ENCODE results near the gene MGME1. TPM values are rescaled to one million over a fixed set of nuclear protein-coding genes. Genes with fewer than 3 reads are reported as not detected.

MGME1 gene
- total RNA-seq, 5 donors from 2014 or later (not counting 1 experiment from before 2014, with no cell fraction given) = 7.3 to 15.0 (median 12.8) TPM

DNA sequence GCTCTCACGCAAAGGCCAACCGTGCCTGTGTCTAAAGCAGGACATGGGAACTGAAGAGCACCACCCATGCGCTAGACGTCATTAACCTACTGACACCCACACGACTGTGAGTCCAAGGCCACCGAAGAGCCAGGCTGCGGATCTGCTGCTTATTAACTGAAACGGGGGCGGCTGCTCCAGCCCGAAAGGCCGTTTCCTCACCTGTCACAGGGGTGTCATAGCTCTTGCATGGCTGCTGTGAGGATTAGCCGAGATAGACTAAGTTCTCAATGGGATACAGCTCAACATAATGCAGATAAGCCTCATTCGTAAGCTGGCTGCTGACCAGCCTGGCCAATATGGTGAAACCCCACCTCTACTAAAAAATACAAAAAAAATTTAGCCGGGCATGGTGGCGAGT, 62.2 kb downstream of the MGME1 start:
- 92% methylated on average over 10 of the region's 15 CpGs for WGBS (ENCODE audit: insufficient coverage)
- no peaks in the 10 kb centered on the region for H3K9me3 ChIP-seq
- no peak overlapping the region for H3K27ac ChIP-seq (ENCODE audit: low read length)
- POLR2A ChIA-PET = no interaction called here
- no peaks in the 10 kb centered on the region for H3K36me3 ChIP-seq (ENCODE audit: control insufficient read depth in 2 of 2, extremely low read depth in 1 of 2, insufficient read depth in 1 of 2, low read length in 1 of 2)
- DNase-seq = no peak
- H3K9me3 Mint-ChIP-seq = no peaks in the 10 kb centered on the region
- H3K36me3 Mint-ChIP-seq = no peaks in the 10 kb centered on the region
- no peak overlapping the region for H3K4me3 ChIP-seq (ENCODE audit: control insufficient read depth in 1 of 2, extremely low read depth in 1 of 2, low read length in 1 of 2)
- no peaks in the 10 kb centered on the region for H3K4me1 ChIP-seq (ENCODE audit: control insufficient read depth in 1 of 2, extremely low read depth in 1 of 2, insufficient read depth in 2 of 2, low read length in 2 of 2)
- no peak overlapping the region for H3K27ac Mint-ChIP-seq
- no peak for ATAC-seq (replicated peaks in 1 of 4)
- H3K27me3 ChIP-seq (replicated peaks in 1 of 2; ENCODE audit: control insufficient read depth in 2 of 2, extremely low read depth in 1 of 2, insufficient read depth in 2 of 2, low read length in 1 of 2) = peaks cover 0 to 18% of the 10 kb centered on the region in 2 experiments
- H3K4me3 Mint-ChIP-seq = no peak overlapping the region
- CTCF ChIA-PET = no interaction called here
- peaks cover 6 to 15% of the 10 kb centered on the region in 2 donors for H3K27me3 Mint-ChIP-seq
- H3K4me1 Mint-ChIP-seq = no peaks in the 10 kb centered on the region

GRCh38 chr20:18031888-18032509, 63.2 kb downstream of the MGME1 start:
- Histone ChIP-seq H3K36me3 (ENCODE audit: control insufficient read depth in 2 of 2, extremely low read depth in 1 of 2, insufficient read depth in 1 of 2, low read length in 1 of 2) (no peaks in the 10 kb centered on the region), H3K27me3 (replicated peaks in 1 of 2; ENCODE audit: control insufficient read depth in 2 of 2, extremely low read depth in 1 of 2, insufficient read depth in 2 of 2, low read length in 1 of 2) (peaks cover 0 to 18% of the 10 kb centered on the region in 2 experiments), H3K9me3 (no peaks in the 10 kb centered on the region), H3K4me1 (ENCODE audit: control insufficient read depth in 1 of 2, extremely low read depth in 1 of 2, insufficient read depth in 2 of 2, low read length in 2 of 2) (no peaks in the 10 kb centered on the region), H3K27ac (ENCODE audit: low read length) (no peak overlapping the region), H3K4me3 (ENCODE audit: control insufficient read depth in 1 of 2, extremely low read depth in 1 of 2, low read length in 1 of 2) (no peak overlapping the region)
- no peak for ATAC-seq (replicated peaks in 1 of 4)
- no peaks in the 10 kb centered on the region for H3K36me3 Mint-ChIP-seq
- DNase-seq = no peak
- no peak overlapping the region for H3K4me3 Mint-ChIP-seq
- ChIA-PET CTCF (no interaction called here), POLR2A (no interaction called here)
- WGBS (ENCODE audit: insufficient coverage) = 82% methylated on average over 1 of the region's 7 CpGs
- H3K27ac Mint-ChIP-seq = no peak overlapping the region
- no peaks in the 10 kb centered on the region for H3K4me1 Mint-ChIP-seq
- H3K27me3 Mint-ChIP-seq = peaks cover 6 to 15% of the 10 kb centered on the region in 2 donors
- H3K9me3 Mint-ChIP-seq = no peaks in the 10 kb centered on the region

GRCh38 chr20:18032977-18033892, 64.4 kb downstream of the MGME1 start:
- no peak overlapping the region for H3K4me3 Mint-ChIP-seq
- no peaks in the 10 kb centered on the region for H3K4me1 Mint-ChIP-seq
- Histone ChIP-seq H3K27me3 (replicated peaks in 1 of 2; ENCODE audit: control insufficient read depth in 2 of 2, extremely low read depth in 1 of 2, insufficient read depth in 2 of 2, low read length in 1 of 2) (peaks cover 0 to 24% of the 10 kb centered on the region in 2 experiments), H3K27ac (ENCODE audit: low read length) (no peak overlapping the region), H3K36me3 (ENCODE audit: control insufficient read depth in 2 of 2, extremely low read depth in 1 of 2, insufficient read depth in 1 of 2, low read length in 1 of 2) (no peaks in the 10 kb centered on the region), H3K9me3 (no peaks in the 10 kb centered on the region), H3K4me1 (ENCODE audit: control insufficient read depth in 1 of 2, extremely low read depth in 1 of 2, insufficient read depth in 2 of 2, low read length in 2 of 2) (no peaks in the 10 kb centered on the region), H3K4me3 (ENCODE audit: control insufficient read depth in 1 of 2, extremely low read depth in 1 of 2, low read length in 1 of 2) (no peak overlapping the region)
- no peaks in the 10 kb centered on the region for H3K36me3 Mint-ChIP-seq
- H3K27ac Mint-ChIP-seq = no peak overlapping the region
- ATAC-seq (replicated peaks in 1 of 4) (no peak), DNase-seq (no peak)
- WGBS (ENCODE audit: insufficient coverage) = 80% methylated on average over 6 of the region's 17 CpGs
- POLR2A ChIA-PET = no interaction called here
- CTCF ChIA-PET = no interaction called here
- peaks cover 9 to 21% of the 10 kb centered on the region in 2 donors for H3K27me3 Mint-ChIP-seq
- no peaks in the 10 kb centered on the region for H3K9me3 Mint-ChIP-seq

- Mint-ChIP-seq H3K4me3 (no peak overlapping the region), H3K36me3 (no peaks in the 10 kb centered on the region), H3K27ac (no peak overlapping the region), H3K9me3 (no peaks in the 10 kb centered on the region), H3K4me1 (no peaks in the 10 kb centered on the region), H3K27me3 (peaks cover 9 to 27% of the 10 kb centered on the region in 2 donors)
- Histone ChIP-seq H3K36me3 (ENCODE audit: control insufficient read depth in 2 of 2, extremely low read depth in 1 of 2, insufficient read depth in 1 of 2, low read length in 1 of 2) (no peaks in the 10 kb centered on the region), H3K27ac (ENCODE audit: low read length) (no peak overlapping the region), H3K9me3 (no peaks in the 10 kb centered on the region), H3K4me3 (ENCODE audit: control insufficient read depth in 1 of 2, extremely low read depth in 1 of 2, low read length in 1 of 2) (no peak overlapping the region), H3K4me1 (ENCODE audit: control insufficient read depth in 1 of 2, extremely low read depth in 1 of 2, insufficient read depth in 2 of 2, low read length in 2 of 2) (no peaks in the 10 kb centered on the region), H3K27me3 (replicated peaks in 1 of 2; ENCODE audit: control insufficient read depth in 2 of 2, extremely low read depth in 1 of 2, insufficient read depth in 2 of 2, low read length in 1 of 2) (peaks cover 0 to 24% of the 10 kb centered on the region in 2 experiments)
- DNase-seq = no peak
- CTCF ChIA-PET = no interaction called here
- 70% methylated on average over 4 of the region's 5 CpGs for WGBS (ENCODE audit: insufficient coverage)
- POLR2A ChIA-PET = no interaction called here
- no peak for ATAC-seq (replicated peaks in 1 of 4)
Observed at GRCh38 chr20:18034039-18034438, 65.2 kb downstream of the MGME1 start.

GRCh38 chr20:18039063-18039462, 70.2 kb downstream of the MGME1 start:
- no peaks in the 10 kb centered on the region for H3K36me3 Mint-ChIP-seq
- ChIA-PET CTCF (interaction anchor here in 1 of 2 donors (0.5 kb wide), 1 partner anchor 23 kb away, joined by 4 read pairs; no protein-coding TSS in a partner anchor), POLR2A (interaction anchor here in 1 of 2 donors (0.7 kb wide), 1 partner anchor 473 kb away, joined by 3 read pairs; no protein-coding TSS in a partner anchor)
- H3K4me3 Mint-ChIP-seq = no peak overlapping the region
- no peaks in the 10 kb centered on the region for H3K9me3 ChIP-seq
- no peak for ATAC-seq (replicated peaks in 1 of 4)
- H3K9me3 Mint-ChIP-seq = peaks cover 0 to 4% (median 4%) of the 10 kb centered on the region in 3 donors
- DNase-seq = no peak
- H3K27ac ChIP-seq (ENCODE audit: low read length) = no peak overlapping the region
- 64% methylated on average over 2 of the region's 5 CpGs for WGBS (ENCODE audit: insufficient coverage)
- no peaks in the 10 kb centered on the region for H3K4me1 ChIP-seq (ENCODE audit: control insufficient read depth in 1 of 2, extremely low read depth in 1 of 2, insufficient read depth in 2 of 2, low read length in 2 of 2)
- no peaks in the 10 kb centered on the region for H3K36me3 ChIP-seq (ENCODE audit: control insufficient read depth in 2 of 2, extremely low read depth in 1 of 2, insufficient read depth in 1 of 2, low read length in 1 of 2)
- H3K27ac Mint-ChIP-seq = no peak overlapping the region
- H3K4me1 Mint-ChIP-seq = no peaks in the 10 kb centered on the region
- peaks cover 16 to 44% of the 10 kb centered on the region in 2 donors for H3K27me3 Mint-ChIP-seq
- no peak overlapping the region for H3K4me3 ChIP-seq (ENCODE audit: control insufficient read depth in 1 of 2, extremely low read depth in 1 of 2, low read length in 1 of 2)
- H3K27me3 ChIP-seq (replicated peaks in 1 of 2; ENCODE audit: control insufficient read depth in 2 of 2, extremely low read depth in 1 of 2, insufficient read depth in 2 of 2, low read length in 1 of 2) = peaks cover 0 to 38% of the 10 kb centered on the region in 2 experiments
